H9 (cell line): ENCODE measurements around the gene KIF26A. TPM values are rescaled to one million over a fixed set of nuclear protein-coding genes. Genes with fewer than 3 reads are reported as not detected.
A peak's percentile ranks its signal among the peaks of the same experiment; 100 is the strongest.

ENCODE experiments used
- DNase-seq: peaks from one replicate; pipeline ENCODE4 v3.0.0-alpha.2; 2017
- H2AFZ ChIP-seq: one replicate; pipeline ENCODE4 v1.6.1; 2013; ENCODE audit warnings: mild to moderate bottlenecking, low read length, control low read depth, moderate library complexity
- H2AK5ac ChIP-seq: 2 replicates; pipeline ENCODE4 v1.6.1; 2013; ENCODE audit warnings: low read length, control low read depth, mixed read lengths; ENCODE audit not compliant: insufficient read length
- H2BK120ac ChIP-seq: one replicate; pipeline ENCODE4 v1.6.1; 2013; ENCODE audit warnings: low read depth, mild to moderate bottlenecking, low read length, control low read depth, inconsistent platforms; ENCODE audit not compliant: poor library complexity, severe bottlenecking
- H2BK12ac ChIP-seq: 2 replicates; pipeline ENCODE4 v1.6.1; 2013; ENCODE audit warnings: low read length, control low read depth, mixed read lengths, low read depth; ENCODE audit not compliant: insufficient read length
- H2BK15ac ChIP-seq: 2 replicates; pipeline ENCODE4 v1.6.1; 2013; ENCODE audit warnings: low read depth, low read length, control low read depth
- H2BK20ac ChIP-seq: one replicate; pipeline ENCODE4 v1.6.1; 2013; ENCODE audit warnings: low read depth, mild to moderate bottlenecking, low read length, control low read depth, inconsistent platforms; ENCODE audit not compliant: poor library complexity, severe bottlenecking
- H2BK5ac ChIP-seq: 2 replicates; pipeline ENCODE4 v1.6.1; 2013; ENCODE audit warnings: low read length, control low read depth, mixed read lengths; ENCODE audit not compliant: insufficient read length
- H3K14ac ChIP-seq: 2 replicates; pipeline ENCODE4 v1.6.1; 2013; ENCODE audit warnings: low read length, control low read depth; ENCODE audit not compliant: insufficient read depth
- H3K18ac ChIP-seq: 2 replicates; pipeline ENCODE4 v1.6.1; 2013; ENCODE audit warnings: low read depth, mild to moderate bottlenecking, mixed read lengths, low read length, control low read depth; ENCODE audit not compliant: insufficient read length
- H3K23ac ChIP-seq: 2 replicates; pipeline ENCODE4 v1.6.1; 2013; ENCODE audit warnings: low read length, control low read depth, mixed read lengths, low read depth; ENCODE audit not compliant: insufficient read length
- H3K23me2 ChIP-seq: 2 replicates; pipeline ENCODE4 v1.6.1; 2013; ENCODE audit warnings: low read depth, mild to moderate bottlenecking, mixed read lengths, low read length, control low read depth; ENCODE audit not compliant: insufficient read length, poor library complexity, severe bottlenecking
- H3K27ac ChIP-seq: 2 replicates; pipeline ENCODE4 v1.5.1; 2013; ENCODE audit warnings: low read length, control low read depth, mixed read lengths, low read depth; ENCODE audit not compliant: insufficient read length
- H3K27me3 ChIP-seq: 2 replicates; pipeline ENCODE4 v1.6.1; 2013; ENCODE audit warnings: low read length, control low read depth, inconsistent platforms; ENCODE audit not compliant: insufficient read depth
- H3K4ac ChIP-seq: 2 replicates; pipeline ENCODE4 v1.6.1; 2013; ENCODE audit warnings: low read depth, mild to moderate bottlenecking, control low read depth, inconsistent platforms, low read length, moderate library complexity
- H3K4me1 ChIP-seq: 2 replicates; pipeline ENCODE4 v1.6.1; 2013; ENCODE audit warnings: low read length, control low read depth, inconsistent platforms; ENCODE audit not compliant: insufficient read depth
- H3K4me2 ChIP-seq: 2 replicates; pipeline ENCODE4 v1.6.1; 2013; ENCODE audit warnings: low read length, control low read depth, mixed read lengths; ENCODE audit not compliant: insufficient read length, insufficient read depth
- H3K56ac ChIP-seq: 2 replicates; pipeline ENCODE4 v1.6.1; 2013; ENCODE audit warnings: low read depth, mild to moderate bottlenecking, mixed read lengths, low read length, control low read depth; ENCODE audit not compliant: insufficient read length
- H3K79me1 ChIP-seq: 2 replicates; pipeline ENCODE4 v1.6.1; 2013; ENCODE audit warnings: low read depth, mild to moderate bottlenecking, moderate library complexity, low read length, control low read depth, inconsistent platforms; ENCODE audit not compliant: insufficient read depth, poor library complexity, severe bottlenecking
- H3K79me2 ChIP-seq: 2 replicates; pipeline ENCODE4 v1.6.1; 2013; ENCODE audit warnings: low read length, control low read depth, inconsistent platforms; ENCODE audit not compliant: insufficient read depth
- H3K9ac ChIP-seq: 2 replicates; pipeline ENCODE4 v1.6.1; 2013; ENCODE audit warnings: low read length, control low read depth, mixed read lengths; ENCODE audit not compliant: insufficient read length; ENCODE audit errors: extremely low read depth
- H3K9me3 ChIP-seq: one replicate; pipeline ENCODE4 v1.6.1; 2013; ENCODE audit warnings: low read depth, low read length, inconsistent platforms; ENCODE audit not compliant: control insufficient read depth
- H3T11ph ChIP-seq: one replicate; pipeline ENCODE4 v1.6.1; 2013; ENCODE audit warnings: mild to moderate bottlenecking, low read length, control low read depth, inconsistent platforms
- H4K20me1 ChIP-seq: one replicate; pipeline ENCODE4 v1.6.1; 2013; ENCODE audit not compliant: control insufficient read depth, insufficient read length, insufficient read depth
- H4K5ac ChIP-seq: 2 replicates; pipeline ENCODE4 v1.6.1; 2013; ENCODE audit warnings: low read depth, mild to moderate bottlenecking, mixed read lengths, low read length, control low read depth; ENCODE audit not compliant: insufficient read length
- H4K8ac ChIP-seq: replicated peaks from 2 replicates; pipeline ENCODE4 v1.6.1; 2013; ENCODE audit warnings: low read length, control low read depth, mixed read lengths, low read depth; ENCODE audit not compliant: insufficient read length
- H4K91ac ChIP-seq: 2 replicates; pipeline ENCODE4 v1.6.1; 2013; ENCODE audit warnings: low read depth, mild to moderate bottlenecking, moderate library complexity, mixed read lengths, low read length, control low read depth; ENCODE audit not compliant: insufficient read length
- H3K27ac Mint-ChIP-seq, 3 experiments: 2 replicates in 2 of 3; 3 replicates in 1 of 3; pipeline ENCODE4 v1.8.0; 2020 to 2021; ENCODE audit warnings: mixed read lengths in 3 of 3, mild to moderate bottlenecking in 1 of 3, moderate library complexity in 1 of 3
- H3K27me3 Mint-ChIP-seq: 2 replicates; pipeline ENCODE4 v1.8.0; 2021; ENCODE audit warnings: low read depth, mild to moderate bottlenecking, moderate library complexity, mixed read lengths
- H3K36me3 Mint-ChIP-seq, 3 experiments: 2 replicates in 2 of 3; 3 replicates in 1 of 3; pipeline ENCODE4 v1.8.0; 2020 to 2021; ENCODE audit warnings: low read depth in 3 of 3, mixed read lengths in 3 of 3; ENCODE audit not compliant: insufficient read depth in 1 of 3
- H3K4me1 Mint-ChIP-seq, 2 experiments: 2 replicates each; pipeline ENCODE4 v1.8.0; 2020; ENCODE audit warnings: mixed read lengths in 2 of 2
- H3K4me3 Mint-ChIP-seq, 2 experiments: 2 replicates in 1 of 2; 3 replicates in 1 of 2; pipeline ENCODE4 v1.8.0; 2020 to 2021; ENCODE audit warnings: mild to moderate bottlenecking in 2 of 2, mixed read lengths in 2 of 2, moderate library complexity in 1 of 2
- H3K9me3 Mint-ChIP-seq, 2 experiments: 2 replicates in 1 of 2; 3 replicates in 1 of 2; pipeline ENCODE4 v1.8.0; 2020; ENCODE audit warnings: mild to moderate bottlenecking in 2 of 2, mixed read lengths in 2 of 2, moderate library complexity in 1 of 2
- CTCF ChIP-seq: fragments of 200-600 bp; sonication (generic); conservative IDR thresholded peaks from 3 replicates; pipeline ENCODE4 v1.8.0; 2021; ENCODE audit warnings: antibody characterized with exemption, mild to moderate bottlenecking
- WGBS: extraction: QIAGEN DNeasy Blood & Tissue Kit; methylation state at CpG from one replicate; pipeline ENCODE4 v1.1.7; 2013; ENCODE audit warnings: missing lambda C conversion rate, low lambda C conversion rate, mixed read lengths; ENCODE audit not compliant: insufficient read length; ENCODE audit errors: extremely low coverage; 5-methylcytosine and 5-hydroxymethylcytosine counted together
- total RNA-seq: library from RNA; stranded (reverse); gene quantifications from 2 replicates; pipeline ENCODE4 v1.2.1, GENCODE V29; 2021

Gene KIF26A
- total RNA-seq, 1 experiment from 2014 or later: 44.2 TPM

- no peak overlapping the region for H3K56ac ChIP-seq
- no peak overlapping the region for H3K27ac ChIP-seq
- no peak overlapping the region for H2AFZ ChIP-seq
- DNase-seq: no peak
- Mint-ChIP-seq H3K4me3 (no peak overlapping the region), H3K36me3 (peaks cover 0 to 2% (median 0%) of the 10 kb centered on the region in 3 experiments; a peak in 2 of 7 replicates), H3K4me1 (peaks cover 3 to 4% of the 10 kb centered on the region in 2 experiments; a peak in 2 of 4 replicates), H3K9me3 (no peaks in the 10 kb centered on the region), H3K27me3 (no peaks in the 10 kb centered on the region), H3K27ac (peak overlapping the region in 1 of 3 experiments; percentile 18; a peak in 1 of 7 replicates)
- H3K18ac ChIP-seq: no peak overlapping the region
- no peak overlapping the region for H3K23ac ChIP-seq
- no peak overlapping the region for H3K4me2 ChIP-seq
- no peak overlapping the region for H2BK15ac ChIP-seq
- H3K4ac ChIP-seq: no peak overlapping the region
- no peak overlapping the region for H4K5ac ChIP-seq
- no peaks in the 10 kb centered on the region for H3K9me3 ChIP-seq
- no CpG with 5 or more reads among the region's 23 CpGs for WGBS
- no peaks in the 10 kb centered on the region for H3K4me1 ChIP-seq
- no peaks in the 10 kb centered on the region for H3K79me1 ChIP-seq
- no peak overlapping the region; the same call in 1 of the 2 replicates for H3K14ac ChIP-seq
- no peak overlapping the region for H2AK5ac ChIP-seq
- H4K91ac ChIP-seq: no peak overlapping the region
- no peak overlapping the region for H2BK5ac ChIP-seq
- H3K79me2 ChIP-seq: no peaks in the 10 kb centered on the region; the same call in 1 of the 2 replicates
- H2BK120ac ChIP-seq: no peak overlapping the region
- H4K20me1 ChIP-seq: no peaks in the 10 kb centered on the region
- H3K23me2 ChIP-seq: no peaks in the 10 kb centered on the region
- no peak overlapping the region for H2BK20ac ChIP-seq
- no peak for TF ChIP-seq CTCF
- H3K9ac ChIP-seq: no peak overlapping the region
- H4K8ac ChIP-seq: no peak overlapping the region
- no peaks in the 10 kb centered on the region for H3K27me3 ChIP-seq
- no peak overlapping the region for H2BK12ac ChIP-seq
- H3T11ph ChIP-seq: no peak overlapping the region
Observed at GRCh38 chr14:104161602-104162367, 23.4 kb downstream of the KIF26A start.
